ENCODE data around the gene GLDC.

DNA sequence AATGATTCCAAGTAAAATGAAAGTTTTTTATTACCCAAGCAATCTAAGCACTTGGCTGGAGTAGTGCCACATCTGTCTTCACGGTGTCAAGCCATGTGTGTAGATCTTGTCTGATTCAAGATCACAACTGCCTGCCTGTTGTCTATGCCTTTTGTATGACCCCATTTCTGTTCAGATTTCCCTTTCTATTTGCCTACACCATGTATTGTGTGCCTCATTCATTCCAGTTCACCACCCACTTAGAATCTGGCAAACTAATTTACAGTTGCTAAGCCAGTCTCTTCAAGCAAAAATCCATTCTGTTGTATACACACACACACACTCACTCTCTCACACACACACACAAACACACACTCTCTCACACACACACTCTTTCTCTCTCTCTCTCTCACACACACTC, 33.7 kb downstream of the GLDC start:
- TF ChIP-seq CTCF (IDR thresholded peaks at IDR 0.05) = no peak
- TF ChIP-seq POLR2A (IDR thresholded peaks at IDR 0.05) = no peak

Measured in body of pancreas (tissue), 4 donors.